Lower lobe of right lung (tissue), 2 donors: Measurements from ENCODE around the gene KCNN4. TPM values are rescaled to one million over a fixed set of nuclear protein-coding genes. Genes with fewer than 3 reads are reported as not detected.
A peak's percentile ranks its signal among the peaks of the same experiment; 100 is the strongest.
"Not testable (repeated sequence)": the region's sequence is repeated elsewhere in the genome, so short reads cannot be mapped to it uniquely, and the experiment has no call there.

Experiments
- ATAC-seq, 2 donors: fragments of 200-7000 bp; cut with Tn5 transposase; one replicate each; pipeline ENCODE4 v1.9.1; 2020 to 2022; ENCODE audit warnings: mild to moderate bottlenecking in 2 of 2, moderate library complexity in 2 of 2
- DNase-seq: peaks from one replicate; pipeline ENCODE4 v3.0.0-alpha.2; 2020
- H3K27ac ChIP-seq: fragments of 200-600 bp; one replicate; pipeline ENCODE4 v1.8.0; 2022
- H3K27me3 ChIP-seq: fragments of 200-600 bp; one replicate; pipeline ENCODE4 v1.8.0; 2022; ENCODE audit warnings: low read depth
- H3K36me3 ChIP-seq: fragments of 200-600 bp; one replicate; pipeline ENCODE4 v1.8.0; 2022; ENCODE audit warnings: mild to moderate bottlenecking
- H3K4me1 ChIP-seq: fragments of 200-600 bp; one replicate; pipeline ENCODE4 v1.8.0; 2022
- H3K4me3 ChIP-seq: fragments of 200-600 bp; one replicate; pipeline ENCODE4 v1.8.0; 2022; ENCODE audit warnings: mild to moderate bottlenecking
- H3K9me3 ChIP-seq: fragments of 200-600 bp; one replicate; pipeline ENCODE4 v1.8.0; 2022
- CTCF ChIP-seq: fragments of 200-600 bp; IDR thresholded peaks from one replicate; pipeline ENCODE4 v1.8.0; 2022; ENCODE audit warnings: antibody characterized with exemption, mild to moderate bottlenecking
- intact Hi-C: fragments of 100-400 bp; cut with DNase I; formaldehyde crosslinking; loops from one replicate; pipeline ENCODE4 v1.11.0; 2022
- total RNA-seq: library from RNA; stranded (reverse); fragmentation: NEBNext Ultra II Directional; extraction: Animal tissue kit (Norgen Biotek cat#: 25700); gene quantifications from one replicate; pipeline ENCODE4 v1.2.1, GENCODE V29; 2021
- donor health status: DM: no; HTN: yes; CAD: no; lungs with severe emphysema.

Gene KCNN4
- total RNA-seq, 1 donor from 2014 or later: 3.6 TPM

GRCh38 chr19:43809762-43810696, 29.3 kb upstream of the KCNN4 start:
- Histone ChIP-seq H3K4me3 (no peak overlapping the region), H3K36me3 (no peaks in the 10 kb centered on the region), H3K4me1 (no peaks in the 10 kb centered on the region), H3K27me3 (no peaks in the 10 kb centered on the region), H3K27ac (no peak overlapping the region), H3K9me3 (no peaks in the 10 kb centered on the region)
- intact Hi-C loops: no loop called here
- ATAC-seq: peak in 1 of 2 donors; percentile 57
- DNase-seq: no peak
- peak; percentile 65 for TF ChIP-seq CTCF

GRCh38 chr19:43807651-43808050, 26.9 kb upstream of the KCNN4 start:
- no peak overlapping the region for H3K4me3 ChIP-seq
- ATAC-seq (no peak), DNase-seq (no peak)
- intact Hi-C loops: no loop called here
- H3K27me3 ChIP-seq: no peaks in the 10 kb centered on the region
- no peaks in the 10 kb centered on the region for H3K9me3 ChIP-seq
- H3K36me3 ChIP-seq: no peaks in the 10 kb centered on the region
- H3K4me1 ChIP-seq: no peaks in the 10 kb centered on the region
- no peak for TF ChIP-seq CTCF
- no peak overlapping the region for H3K27ac ChIP-seq

GRCh38 chr19:43806848-43807247, 26.1 kb upstream of the KCNN4 start:
- ATAC-seq (no peak), DNase-seq (no peak)
- no peaks in the 10 kb centered on the region for H3K4me1 ChIP-seq
- TF ChIP-seq CTCF: no peak
- intact Hi-C loops: no loop called here
- no peak overlapping the region for H3K27ac ChIP-seq
- no peaks in the 10 kb centered on the region for H3K9me3 ChIP-seq
- no peak overlapping the region for H3K4me3 ChIP-seq
- H3K36me3 ChIP-seq: no peaks in the 10 kb centered on the region
- H3K27me3 ChIP-seq: no peaks in the 10 kb centered on the region

- ATAC-seq, H3K27ac ChIP-seq, H3K36me3 ChIP-seq, intact Hi-C loops, H3K4me1 ChIP-seq, DNase-seq, H3K9me3 ChIP-seq, H3K27me3 ChIP-seq, H3K4me3 ChIP-seq: not testable (repeated sequence)
Measured at GRCh38 chr19:43806401-43806800, 25.6 kb upstream of the KCNN4 start.

- Histone ChIP-seq H3K4me3 (no peak overlapping the region), H3K4me1 (no peaks in the 10 kb centered on the region), H3K9me3 (no peaks in the 10 kb centered on the region), H3K27ac (no peak overlapping the region), H3K36me3 (no peaks in the 10 kb centered on the region), H3K27me3 (no peaks in the 10 kb centered on the region)
- DNase-seq (no peak), ATAC-seq (no peak)
- no peak for TF ChIP-seq CTCF
- intact Hi-C loops: no loop called here
Measured at GRCh38 chr19:43804432-43804831, 23.7 kb upstream of the KCNN4 start.

GRCh38 chr19:43802216-43802951, 21.6 kb upstream of the KCNN4 start, which contains the start of gene LYPD5:
TSS of gene LYPD5 (minus strand) at chr19:43802447. CDS start at chr19:43802380, 67 bp downstream.
- H3K9me3 ChIP-seq: no peaks in the 10 kb centered on the region
- intact Hi-C loops: no loop called here
- TF ChIP-seq CTCF: no peak
- peaks cover 7% of the 10 kb centered on the region for H3K4me1 ChIP-seq
- H3K27me3 ChIP-seq: no peaks in the 10 kb centered on the region
- H3K36me3 ChIP-seq: no peaks in the 10 kb centered on the region
- no peak for ATAC-seq
- H3K4me3 ChIP-seq: no peak within 1 kb of the TSS
- no peak for DNase-seq
- no peak within 1 kb of the TSS for H3K27ac ChIP-seq
